GM21367 (cell line): ENCODE results near the gene TMEM209.
"Not testable (repeated sequence)": the region's sequence is repeated elsewhere in the genome, so short reads cannot be mapped to it uniquely, and the experiment has no call there.

Experiments used
- ATAC-seq: cut with Tn5 transposase; IDR thresholded peaks from one replicate; pipeline ENCODE4 v1.9.1; 2021; ENCODE audit not compliant: unreplicated experiment

The TMEM209 gene

DNA sequence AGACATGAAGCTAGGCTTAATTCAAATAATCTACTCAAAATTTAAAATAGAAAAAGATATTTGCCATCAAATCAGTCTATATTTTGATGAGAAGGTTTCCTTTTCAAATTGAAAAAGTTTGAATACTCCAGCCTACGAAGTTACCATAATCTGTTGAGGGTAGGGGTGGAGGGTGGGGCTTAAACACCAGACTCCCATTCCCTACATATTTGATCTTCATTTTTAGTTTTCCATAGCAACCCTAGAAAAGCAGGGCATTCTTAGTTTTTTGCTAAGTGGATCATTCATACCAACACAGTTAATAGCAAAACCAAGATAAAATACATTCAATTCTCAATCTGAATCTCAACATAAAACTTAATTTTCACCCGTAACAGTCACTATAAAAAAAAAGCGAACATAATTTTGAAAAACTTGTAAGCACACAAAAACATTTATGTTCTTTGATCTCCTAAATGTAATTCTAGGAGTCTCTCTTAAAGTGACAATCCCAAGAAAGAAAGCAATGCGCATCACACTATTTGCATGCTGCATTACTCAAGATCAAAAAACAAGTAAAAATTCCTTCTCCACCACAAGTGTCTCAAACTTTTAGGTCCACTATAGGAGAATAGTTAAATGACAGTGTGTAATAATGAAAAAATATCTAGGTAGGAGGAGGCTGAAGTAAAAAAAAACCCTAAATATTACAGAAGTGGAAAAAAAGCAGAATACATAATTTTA lies 30.8 kb downstream of the TMEM209 start:
- no peak for ATAC-seq

DNA sequence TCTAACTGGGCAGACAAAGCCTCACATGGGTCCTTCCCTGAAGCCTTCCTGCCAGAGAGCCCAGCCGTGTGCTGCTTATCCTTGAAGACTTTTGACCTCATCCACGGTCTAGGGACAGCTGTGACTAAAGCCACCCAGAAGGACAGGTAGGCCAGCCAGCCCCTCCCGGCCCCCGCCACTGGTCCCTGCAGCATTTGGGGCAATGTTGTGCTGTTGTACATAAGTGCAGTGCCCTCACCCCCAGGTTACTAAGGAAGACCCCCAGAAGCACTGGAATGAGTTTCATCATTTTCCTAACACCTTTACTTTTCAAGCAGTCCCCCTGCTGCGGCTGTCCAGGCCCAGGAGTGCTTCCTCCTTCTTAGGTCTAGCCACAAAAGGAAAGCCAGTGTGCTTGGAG lies 43.0 kb downstream of the TMEM209 start:
- no peak for ATAC-seq

DNA sequence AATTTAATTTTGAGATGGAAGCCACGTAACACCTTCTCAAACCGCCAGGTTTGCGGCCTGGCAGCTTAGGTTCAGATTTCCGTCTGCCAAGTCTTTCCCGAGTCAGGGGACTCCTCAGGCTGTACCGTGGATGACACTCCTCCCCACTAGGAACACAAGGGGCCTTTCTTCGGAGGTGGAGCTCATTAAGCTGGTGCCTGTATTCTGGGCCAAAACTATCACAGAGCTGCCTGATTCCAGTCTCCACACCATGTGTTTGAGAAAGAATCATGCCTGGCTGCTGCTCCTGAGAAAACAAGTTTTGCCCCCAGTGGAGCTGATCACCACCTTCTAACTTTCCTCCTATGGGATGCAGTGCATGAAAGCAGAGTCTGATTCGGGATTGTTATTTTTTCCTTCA lies 44.8 kb downstream of the TMEM209 start:
- no peak for ATAC-seq

DNA sequence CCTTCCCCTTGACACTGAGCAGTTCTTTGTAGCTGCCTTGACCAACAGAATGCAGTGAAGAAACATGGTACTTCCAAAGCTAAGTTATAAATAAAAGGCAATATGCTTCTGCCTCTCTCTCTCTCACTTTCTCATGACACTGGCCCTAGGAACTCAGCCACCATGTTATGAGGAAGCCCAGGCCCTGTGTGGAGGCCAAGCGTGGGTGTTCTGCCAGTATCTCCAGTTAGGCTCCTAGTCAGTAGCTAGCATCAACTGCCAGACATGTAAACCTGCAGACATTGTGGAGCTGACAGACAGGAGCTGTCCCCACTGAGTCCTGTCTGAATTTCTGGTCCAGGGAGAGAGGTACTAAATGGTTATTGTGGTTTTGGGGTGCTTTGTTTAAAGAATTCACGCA lies 45.2 kb downstream of the TMEM209 start:
- ATAC-seq = no peak

DNA sequence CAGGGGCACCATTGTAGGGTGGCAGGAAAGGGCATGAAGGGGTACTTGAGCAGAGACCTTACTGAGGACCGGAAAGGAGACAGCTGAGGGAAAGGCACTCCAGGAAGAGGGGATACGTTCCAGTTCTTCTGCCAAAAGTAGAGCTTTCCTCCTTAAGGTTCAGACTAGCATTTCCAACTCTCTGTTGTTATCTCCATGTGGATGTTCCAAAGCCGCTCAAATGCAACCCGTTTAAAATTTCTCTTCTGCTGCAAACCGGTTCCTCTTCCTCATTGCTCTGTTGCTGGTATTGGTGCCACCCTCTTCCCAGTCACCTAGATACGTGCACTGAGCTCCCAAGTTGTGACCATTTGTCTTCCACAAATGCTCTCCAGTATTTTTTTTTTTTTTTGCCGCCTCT lies 47.5 kb downstream of the TMEM209 start:
- no peak for ATAC-seq

DNA sequence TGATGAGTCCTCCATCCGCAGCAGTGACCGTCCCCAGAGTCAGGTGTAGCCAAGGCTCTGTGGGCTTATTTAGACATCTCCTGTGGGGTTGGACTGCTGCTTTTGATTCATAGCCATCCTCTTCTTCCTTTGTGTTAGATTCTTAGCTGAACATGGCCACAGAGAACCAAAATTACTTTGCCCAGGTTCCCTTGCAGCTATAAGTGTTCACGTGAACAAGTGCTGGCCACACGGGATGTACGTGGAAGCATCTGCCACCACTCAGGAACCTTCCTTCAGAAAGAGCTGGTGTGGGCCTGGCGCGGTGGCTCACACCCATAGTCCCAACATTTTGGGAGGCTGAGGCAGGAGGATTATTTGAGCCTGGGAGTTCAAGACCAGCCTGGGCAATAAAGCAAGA lies 49.1 kb downstream of the TMEM209 start:
- no peak for ATAC-seq

DNA sequence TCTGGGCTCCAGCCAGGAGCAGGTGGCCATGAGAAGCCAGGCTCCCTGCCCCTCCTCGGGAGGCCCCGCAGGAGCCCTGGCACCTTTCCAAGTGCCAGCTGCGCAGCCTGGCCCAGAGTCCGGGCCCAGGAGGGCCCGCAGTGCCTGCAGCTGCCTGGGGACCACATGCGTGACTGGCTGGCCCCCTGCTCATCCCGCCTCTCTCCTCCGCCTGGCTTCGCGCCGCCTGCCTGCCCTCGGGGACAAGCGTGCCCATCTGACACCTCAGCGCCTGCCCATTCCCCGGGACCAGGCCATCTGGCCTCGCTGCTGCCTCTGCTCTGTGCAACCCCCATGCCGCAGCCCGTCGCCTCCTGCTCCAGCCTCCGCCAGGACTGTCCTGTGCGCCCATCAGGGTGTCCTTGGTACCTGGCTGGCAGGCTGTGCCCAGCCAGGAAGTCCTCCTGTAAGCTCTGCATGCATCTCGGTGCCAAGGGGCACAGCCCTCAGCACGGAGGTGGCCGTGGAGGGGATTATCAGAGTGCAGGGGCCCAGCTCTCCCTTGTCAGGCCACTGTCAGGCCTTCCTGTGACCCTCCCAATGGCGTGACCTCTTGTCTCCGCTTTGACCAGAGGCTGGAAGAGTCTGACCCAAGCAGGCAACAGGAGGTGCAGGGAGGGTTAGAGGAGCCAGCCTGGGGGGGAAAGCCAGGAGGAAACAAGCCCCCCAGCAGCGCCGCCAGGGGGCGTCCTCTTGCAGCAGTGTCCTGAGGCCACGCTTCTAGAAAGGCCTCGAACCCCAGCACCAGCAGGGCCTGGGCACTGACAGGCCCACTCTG lies 50.5 kb downstream of the TMEM209 start:
- no peak for ATAC-seq

DNA sequence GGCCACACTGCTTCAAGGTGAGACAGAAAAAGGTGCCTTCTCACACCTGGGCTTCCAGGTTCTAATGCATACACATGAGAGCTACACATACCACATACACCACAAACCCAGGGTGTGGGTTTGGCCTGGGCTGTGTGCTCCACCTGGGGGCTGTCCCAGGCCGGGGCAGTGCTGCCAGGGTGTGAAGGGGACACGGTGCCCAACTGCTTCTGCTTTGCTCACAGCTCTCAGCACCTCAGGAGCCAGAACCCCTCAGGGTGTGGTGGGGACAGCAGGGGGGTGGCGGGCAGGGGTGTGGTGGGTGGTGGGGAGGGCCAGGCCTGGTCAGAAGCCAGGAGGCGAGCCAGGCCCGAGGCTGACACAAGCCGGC lies 51.1 kb downstream of the TMEM209 start:
- ATAC-seq = no peak

DNA sequence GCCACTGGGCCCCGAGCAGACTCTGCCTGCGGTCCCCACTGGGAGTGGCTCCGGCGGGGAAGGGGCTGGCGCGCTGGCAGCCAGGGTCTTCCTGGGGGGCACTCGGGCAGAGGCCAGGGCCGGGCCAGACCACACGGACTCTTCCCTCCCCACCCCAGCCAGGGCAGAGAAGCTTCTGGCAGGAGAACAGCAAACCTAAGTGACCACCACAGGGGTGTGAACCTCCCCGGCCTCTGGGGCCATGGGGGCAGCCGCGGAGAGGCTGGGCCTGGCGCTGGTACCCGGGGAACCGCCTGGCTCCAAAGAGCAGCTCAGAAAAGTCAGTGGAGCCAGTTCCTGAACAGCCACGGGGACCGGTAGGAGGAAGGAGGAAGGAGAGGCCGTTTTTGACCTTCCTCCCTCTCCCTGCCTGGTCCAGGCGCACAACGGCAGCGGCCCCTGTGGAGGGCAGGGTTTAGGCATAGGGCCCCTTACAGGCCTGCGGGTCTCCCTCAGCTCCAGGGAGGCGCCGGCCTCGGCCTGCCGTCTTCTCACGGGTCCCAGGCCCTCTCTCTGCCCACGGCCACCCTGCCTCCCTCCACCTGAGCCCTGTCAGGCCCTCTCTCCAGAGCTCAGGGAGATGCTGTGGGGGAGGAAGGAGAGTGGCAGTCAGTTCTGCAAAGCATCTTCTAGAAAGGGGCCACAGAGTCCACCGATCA lies 51.8 kb downstream of the TMEM209 start:
- ATAC-seq = no peak

DNA sequence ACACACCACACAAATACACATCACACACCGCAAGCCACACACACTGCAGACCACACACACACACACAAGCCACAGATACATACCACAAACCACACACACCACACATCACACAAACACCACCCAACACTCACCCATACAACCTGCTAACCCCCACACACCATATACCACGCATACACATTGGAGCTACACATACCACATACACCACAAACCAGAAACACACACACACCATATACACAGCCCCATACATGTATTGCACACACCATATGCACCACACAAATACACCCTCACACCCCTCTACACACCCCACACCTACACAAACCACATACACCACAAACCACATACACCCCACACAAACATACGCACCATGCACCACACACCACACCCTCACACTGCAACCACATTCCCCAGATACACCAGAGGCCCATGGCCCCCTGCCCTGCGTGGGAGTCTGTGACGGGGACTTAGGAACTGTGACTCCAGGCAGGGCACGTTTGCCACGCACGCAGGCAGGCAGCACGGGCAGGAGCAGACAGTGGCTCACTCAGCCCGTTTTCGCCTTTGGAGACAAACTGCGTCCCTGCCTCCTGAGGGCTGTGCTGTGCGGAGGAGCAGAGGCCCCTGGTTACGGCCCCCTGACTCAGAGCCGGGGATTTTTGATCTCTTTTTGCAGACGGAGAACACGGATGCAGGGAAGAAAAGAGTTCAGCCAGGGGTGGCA lies 52.6 kb downstream of the TMEM209 start:
- ATAC-seq = no peak

DNA sequence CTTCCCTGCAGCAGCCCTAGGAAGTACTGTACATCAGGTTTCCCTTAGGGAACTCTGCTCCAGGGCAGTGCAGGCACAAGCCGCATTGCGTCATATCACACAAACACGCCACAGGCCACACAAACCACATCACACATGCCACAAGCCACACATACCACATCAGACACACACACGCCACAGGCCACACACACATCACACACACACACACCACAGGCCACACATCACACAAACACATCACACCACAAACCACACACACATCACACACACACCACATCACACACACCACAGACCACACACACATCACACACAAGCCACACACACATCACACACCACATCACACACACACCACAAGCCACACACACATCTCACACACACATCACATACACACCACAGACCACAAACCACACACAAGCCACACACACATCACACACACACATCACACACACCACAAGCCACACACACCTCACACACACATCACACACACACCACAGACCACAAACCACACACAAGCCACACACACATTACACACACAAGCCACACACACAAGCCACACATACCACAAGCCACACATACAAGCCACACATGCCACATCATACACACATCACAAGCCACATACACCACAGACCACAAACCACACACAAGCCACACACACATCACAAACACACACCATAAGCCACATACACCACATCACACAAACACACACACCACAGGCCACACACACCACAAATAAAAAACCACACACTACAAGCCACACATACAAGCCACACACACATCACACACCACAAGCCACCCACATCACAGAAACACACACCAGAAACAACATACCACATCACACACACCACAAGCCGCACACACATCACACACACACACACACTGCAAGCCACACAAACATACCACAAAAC lies 53.4 kb downstream of the TMEM209 start:
- no peak for ATAC-seq

DNA sequence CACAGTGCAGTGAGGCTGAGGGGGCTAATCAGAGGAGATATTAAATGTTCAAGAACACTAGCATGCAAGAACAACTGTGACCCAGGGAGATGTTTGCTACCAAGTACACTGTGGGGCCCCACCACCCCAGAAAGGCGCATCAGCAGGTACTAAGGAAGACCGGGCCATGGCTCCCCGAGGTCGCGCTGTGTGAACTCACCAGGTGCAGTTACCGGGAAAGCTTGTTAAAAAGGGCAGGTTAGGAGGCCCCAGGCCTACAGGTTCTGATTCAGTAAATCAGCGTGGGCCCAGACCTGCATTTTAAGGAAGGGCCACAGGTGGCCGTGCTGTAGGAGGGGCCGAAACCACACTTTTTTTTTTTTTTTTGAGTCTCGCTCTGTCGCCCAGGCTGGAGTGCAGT lies 54.6 kb downstream of the TMEM209 start:
- ATAC-seq = no peak

DNA sequence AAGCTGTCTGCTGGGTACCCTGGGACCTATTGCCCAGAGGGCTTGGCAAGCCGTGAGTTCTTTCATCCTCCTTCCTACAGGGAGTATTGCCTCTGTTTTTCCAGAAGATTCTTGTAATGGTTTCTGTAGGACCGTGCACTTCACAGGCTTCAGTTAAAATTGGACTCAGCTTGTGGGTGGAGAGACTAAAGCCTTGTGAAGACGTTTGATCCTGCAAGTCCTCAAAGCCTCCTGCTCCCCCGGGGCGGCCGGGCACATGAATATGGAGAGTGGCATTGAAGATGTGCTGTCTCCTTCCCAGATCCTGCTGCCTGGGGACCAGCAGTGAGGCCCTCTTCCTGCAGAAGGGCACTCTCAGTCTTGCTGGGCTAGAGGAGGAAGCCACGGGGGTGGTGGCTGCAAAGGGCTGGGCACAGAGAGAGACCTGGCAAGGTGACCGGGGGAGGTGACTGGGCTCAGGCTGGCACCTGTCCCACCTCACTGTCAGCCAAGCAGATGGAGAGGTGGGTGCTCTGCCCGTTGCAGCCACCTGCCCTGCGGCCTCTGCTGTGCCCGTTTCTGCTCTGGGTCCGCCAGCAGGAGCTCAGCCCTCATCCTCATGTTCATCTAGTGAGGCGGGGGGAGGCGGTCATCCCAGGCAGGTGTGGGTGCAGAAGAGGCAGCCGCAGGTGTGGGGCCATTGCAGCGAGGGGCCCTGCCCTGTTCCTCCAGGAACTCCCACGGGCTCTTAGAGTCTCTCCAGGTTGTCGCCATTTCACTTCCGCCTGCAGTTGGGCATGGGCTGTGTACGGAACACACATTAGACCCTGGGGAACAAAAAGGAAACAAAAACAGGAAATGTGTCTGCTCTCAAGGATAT lies 55.7 kb downstream of the TMEM209 start:
- no peak for ATAC-seq

DNA sequence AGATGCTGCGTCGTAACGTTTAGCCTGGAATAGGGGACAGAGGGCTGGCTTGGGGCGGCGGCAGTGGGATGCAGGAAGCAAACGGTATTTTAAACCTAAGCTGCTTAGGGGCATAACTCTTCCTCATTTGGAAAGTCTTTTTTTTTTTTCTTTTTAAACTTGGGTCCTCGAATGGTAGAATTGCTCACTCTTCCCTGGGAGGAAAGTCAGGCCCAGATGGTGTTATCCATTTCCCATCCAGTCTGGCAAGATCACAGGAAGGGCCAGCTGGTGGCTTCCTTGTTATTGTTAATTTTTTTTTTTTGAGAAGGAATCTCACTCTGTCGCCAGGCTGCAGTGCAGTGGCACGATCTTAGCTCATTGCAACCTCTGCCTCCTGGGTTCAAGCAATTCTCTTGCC lies 56.6 kb downstream of the TMEM209 start:
- ATAC-seq = no peak

DNA sequence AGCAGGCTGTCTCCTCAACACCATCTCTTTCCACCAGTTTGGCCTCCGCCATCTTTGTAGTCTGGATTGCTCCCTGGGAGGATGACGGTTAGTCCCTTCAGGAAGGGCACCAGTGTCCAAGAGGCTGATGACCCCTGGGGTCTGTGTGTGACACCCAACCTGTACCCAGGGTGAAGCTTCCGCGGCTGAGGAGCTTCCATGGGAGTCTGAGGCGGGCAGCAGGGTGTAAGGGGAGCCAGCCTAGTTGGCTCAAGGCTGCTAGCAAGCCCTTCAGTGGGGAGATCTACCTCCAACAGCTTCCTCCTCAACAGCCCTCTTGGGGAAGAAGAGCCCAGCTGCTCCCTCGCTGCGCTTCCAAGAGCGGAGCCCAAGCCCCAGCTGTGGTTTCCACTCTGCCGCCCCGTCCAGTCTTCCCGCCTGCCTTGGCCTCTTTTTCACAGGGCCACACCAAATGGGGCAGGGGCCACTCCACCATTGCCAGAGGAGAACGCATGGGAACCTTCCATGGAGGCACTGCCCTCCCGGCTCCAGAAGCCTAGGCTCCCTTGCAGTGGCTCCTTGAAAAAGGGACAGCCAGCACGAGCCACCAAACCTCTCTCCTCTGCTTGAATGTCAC lies 57.4 kb downstream of the TMEM209 start:
- no peak for ATAC-seq

DNA sequence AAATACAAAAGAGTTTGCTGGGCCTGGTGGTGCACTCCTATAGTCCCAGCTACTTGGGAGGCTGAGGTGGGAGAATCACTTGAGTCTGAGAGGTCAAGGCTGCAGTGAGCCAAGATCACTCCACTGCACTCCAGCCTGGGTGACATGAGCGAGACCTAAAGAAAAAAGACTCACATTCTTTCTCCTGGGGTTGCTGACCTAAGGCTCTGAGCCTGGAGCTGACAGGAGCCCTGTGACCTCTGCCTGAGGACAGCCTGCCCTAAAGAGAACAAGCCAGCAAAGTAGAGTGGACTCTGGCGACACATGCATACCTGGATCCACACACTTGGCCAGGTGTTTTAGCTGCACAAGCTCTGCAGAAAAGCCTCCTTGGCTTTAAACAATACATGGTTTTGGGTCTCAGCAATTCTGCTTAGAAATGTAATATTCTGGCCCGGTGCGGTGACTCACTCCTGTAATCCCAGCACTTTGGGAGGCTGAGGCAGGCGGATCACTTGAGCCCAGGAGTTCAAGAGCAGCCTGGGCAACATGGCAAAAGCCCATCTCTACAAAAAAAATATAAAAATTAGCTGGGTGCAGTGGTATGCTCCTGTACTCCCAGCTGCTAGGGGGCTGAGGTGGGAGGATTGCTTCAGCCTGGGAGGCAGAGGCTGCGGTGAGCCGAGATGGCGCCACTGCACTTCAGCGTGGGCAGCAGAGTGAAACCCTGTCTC lies 58.4 kb downstream of the TMEM209 start:
- ATAC-seq = no peak

DNA sequence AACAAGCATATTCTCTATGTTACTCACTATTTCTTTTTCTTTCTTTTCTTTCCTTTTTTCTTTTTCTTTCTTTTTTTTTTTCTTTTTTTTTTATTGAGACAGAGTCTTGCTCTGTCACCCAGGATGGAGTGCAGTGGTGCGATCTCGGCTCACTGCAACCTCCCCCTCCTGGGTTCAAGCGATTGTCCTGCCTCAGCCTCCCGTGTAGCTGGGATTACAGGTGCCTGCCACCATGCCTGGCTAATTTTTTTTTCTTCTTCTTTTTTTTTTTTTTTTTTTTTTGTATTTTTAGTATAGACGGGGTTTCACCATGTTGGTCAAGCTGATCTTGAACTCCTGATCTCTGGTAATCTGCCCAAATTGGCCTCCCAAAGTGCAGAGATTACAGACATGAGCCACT lies 59.1 kb downstream of the TMEM209 start:
- ATAC-seq = not testable (repeated sequence)

DNA sequence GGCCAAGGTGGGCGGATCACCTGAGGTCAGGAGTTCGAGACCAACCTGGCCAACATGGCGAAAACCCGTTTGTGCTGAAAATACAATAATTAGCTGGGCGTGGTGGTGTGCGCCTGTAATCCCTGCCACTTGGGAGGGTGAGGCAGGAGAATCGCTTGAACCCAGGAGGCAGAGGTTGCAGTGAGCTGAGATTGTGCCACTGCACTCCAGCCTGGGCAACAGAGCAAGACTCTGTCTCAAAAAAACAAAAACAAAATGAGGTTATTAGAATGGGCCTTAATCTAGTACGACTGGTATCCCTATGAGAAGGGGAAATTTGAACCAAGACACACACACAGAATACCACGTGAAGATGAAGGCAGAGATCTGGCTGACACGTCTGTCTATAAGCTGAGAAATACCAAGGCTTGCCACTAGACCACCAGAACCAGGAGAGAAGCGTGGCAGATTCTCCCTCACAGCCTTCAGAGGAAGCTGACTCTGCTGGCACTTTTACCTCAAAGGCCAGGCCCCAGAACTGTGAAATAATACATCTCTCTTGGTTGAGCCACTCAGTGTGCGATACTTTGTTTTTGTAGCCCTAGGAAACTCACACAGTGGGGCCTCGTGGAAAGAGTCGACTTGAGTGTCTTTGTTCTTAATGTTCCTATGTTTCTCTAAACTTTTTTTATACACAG lies 59.6 kb downstream of the TMEM209 start:
- ATAC-seq = no peak
